ENCODE results near the gene OR10W1. TPM values are rescaled to one million over a fixed set of nuclear protein-coding genes. Genes with fewer than 3 reads are reported as not detected.

Gene OR10W1
- total RNA-seq, 1 donor from 2014 or later: not detected

- intact Hi-C loops (cut with micrococcal nuclease): no loop called here
- no peak for DNase-seq
- Histone ChIP-seq H3K27me3 (ENCODE audit: low read depth) (no peaks in the 10 kb centered on the region), H3K4me3 (no peak overlapping the region), H3K27ac (replicated peaks) (no peak overlapping the region), H3K36me3 (peaks cover 3% of the 10 kb centered on the region), H3K9me3 (replicated peaks) (peaks cover 21% of the 10 kb centered on the region), H3K4me1 (no peaks in the 10 kb centered on the region)
- no peak for TF ChIP-seq CTCF (IDR thresholded peaks at IDR 0.05; ENCODE audit: borderline replicate concordance)
Observed at GRCh38 chr11:58243954-58244353, 24.1 kb downstream of the OR10W1 start.

- intact Hi-C loops (cut with micrococcal nuclease): no loop called here
- Histone ChIP-seq H3K9me3 (replicated peaks) (peaks cover 12% of the 10 kb centered on the region), H3K4me1 (no peaks in the 10 kb centered on the region), H3K27ac (replicated peaks) (no peak overlapping the region), H3K36me3 (no peaks in the 10 kb centered on the region), H3K4me3 (no peak overlapping the region), H3K27me3 (ENCODE audit: low read depth) (no peaks in the 10 kb centered on the region)
- DNase-seq: no peak
- TF ChIP-seq CTCF (IDR thresholded peaks at IDR 0.05; ENCODE audit: borderline replicate concordance): no peak
Observed at GRCh38 chr11:58227956-58228615, 40.0 kb downstream of the OR10W1 start.

GRCh38 chr11:58222721-58223120 is 45.3 kb downstream of the OR10W1 start:
- no peak for TF ChIP-seq CTCF (IDR thresholded peaks at IDR 0.05; ENCODE audit: borderline replicate concordance)
- H3K4me1 ChIP-seq: no peaks in the 10 kb centered on the region
- intact Hi-C loops (cut with micrococcal nuclease): no loop called here

More at GRCh38 chr11:58222721-58223120, 45.3 kb downstream of the OR10W1 start:
- Histone ChIP-seq H3K27me3 (ENCODE audit: low read depth) (no peaks in the 10 kb centered on the region), H3K27ac (replicated peaks) (no peak overlapping the region), H3K4me3 (no peak overlapping the region), H3K9me3 (replicated peaks) (peaks cover 6% of the 10 kb centered on the region), H3K36me3 (no peaks in the 10 kb centered on the region)
- DNase-seq: no peak

Other genes with a start within 250 kb of the OR10W1 start
- not detected for gene OR9Q1, start 244.4 kb downstream of the OR10W1 start, total RNA-seq
- gene OR6Q1, start 237.3 kb downstream of the OR10W1 start, total RNA-seq: not detected
- gene OR9I1, start 142.7 kb downstream of the OR10W1 start, total RNA-seq: not detected
- not detected for gene OR9Q2, start 79.2 kb downstream of the OR10W1 start, total RNA-seq
- not detected for gene OR1S2, start 64.1 kb downstream of the OR10W1 start, total RNA-seq
- gene OR1S1, start 55.5 kb downstream of the OR10W1 start, total RNA-seq: not detected
- not detected for gene OR10Q1, start 39.3 kb downstream of the OR10W1 start, total RNA-seq
- gene OR5B17, start 90.8 kb upstream of the OR10W1 start, total RNA-seq: not detected
- not detected for gene OR5B3, start 138.6 kb upstream of the OR10W1 start, total RNA-seq
- not detected for gene OR5B2, start 159.9 kb upstream of the OR10W1 start, total RNA-seq
- gene OR5B12, start 174.0 kb upstream of the OR10W1 start, total RNA-seq: not detected
- not detected for gene OR5B21, start 239.8 kb upstream of the OR10W1 start, total RNA-seq

Data from left ventricle myocardium inferior (tissue), 1 donor.